Ascending aorta (tissue), 2 donors: ENCODE results near the gene SELENOT. TPM values are rescaled to one million over a fixed set of nuclear protein-coding genes. Genes with fewer than 3 reads are reported as not detected.
"Not testable (repeated sequence)": the region's sequence is repeated elsewhere in the genome, so short reads cannot be mapped to it uniquely, and the experiment has no call there.

ENCODE experiments used
- DNase-seq, 2 donors: peaks; one replicate each; pipeline ENCODE4 v3.0.0-alpha.2; 2019; ENCODE audit warnings: low spot score in 2 of 2
- H3K27ac ChIP-seq, 2 donors: fragments of 200-600 bp; sonication (generic); one replicate each; pipeline ENCODE4 v1.5.1; 2016 to 2017; ENCODE audit warnings: mild to moderate bottlenecking in 1 of 2
- H3K27me3 ChIP-seq: fragments of 200-600 bp; sonication (generic); one replicate; pipeline ENCODE4 v1.5.1; 2017
- H3K36me3 ChIP-seq, 2 donors: fragments of 200-600 bp; sonication (generic); one replicate each; pipeline ENCODE4 v1.5.1; 2016
- H3K4me1 ChIP-seq, 2 donors: fragments of 200-600 bp; sonication (generic); one replicate each; pipeline ENCODE4 v1.5.1; 2016 to 2017; ENCODE audit warnings: mild to moderate bottlenecking in 1 of 2
- H3K4me3 ChIP-seq, 2 donors: fragments of 200-600 bp; sonication (generic); one replicate each; pipeline ENCODE4 v1.5.1; 2016 to 2017; ENCODE audit warnings: mild to moderate bottlenecking in 1 of 2
- H3K9me3 ChIP-seq, 2 donors: fragments of 200-600 bp; sonication (generic); one replicate each; pipeline ENCODE4 v1.5.1; 2016
- intact Hi-C: fragments of 100-400 bp; cut with DNase I; formaldehyde crosslinking; loops from one replicate; pipeline ENCODE4 v1.15.1; 2023
- total RNA-seq: library from RNA; depleted of rRNA; stranded (reverse); fragments of >200 nt; gene quantifications from one replicate; pipeline ENCODE4 v1.1.0, GENCODE V29; 2016
- TF ChIP-seq, protein P1 (sequence below), 3 experiments: fragments of 200-600 bp in 2 of 3; fragments of 450-650 bp in 1 of 3; sonication (generic) in 2 of 3; IDR thresholded peaks; one replicate each; pipeline ENCODE4 v1.5.1; 2016 to 2019; ENCODE audit warnings: antibody characterized with exemption in 3 of 3, mild to moderate bottlenecking in 1 of 3, moderate library complexity in 1 of 3

SELENOT gene
- total RNA-seq, 1 donor from 2014 or later = 112 TPM

DNA sequence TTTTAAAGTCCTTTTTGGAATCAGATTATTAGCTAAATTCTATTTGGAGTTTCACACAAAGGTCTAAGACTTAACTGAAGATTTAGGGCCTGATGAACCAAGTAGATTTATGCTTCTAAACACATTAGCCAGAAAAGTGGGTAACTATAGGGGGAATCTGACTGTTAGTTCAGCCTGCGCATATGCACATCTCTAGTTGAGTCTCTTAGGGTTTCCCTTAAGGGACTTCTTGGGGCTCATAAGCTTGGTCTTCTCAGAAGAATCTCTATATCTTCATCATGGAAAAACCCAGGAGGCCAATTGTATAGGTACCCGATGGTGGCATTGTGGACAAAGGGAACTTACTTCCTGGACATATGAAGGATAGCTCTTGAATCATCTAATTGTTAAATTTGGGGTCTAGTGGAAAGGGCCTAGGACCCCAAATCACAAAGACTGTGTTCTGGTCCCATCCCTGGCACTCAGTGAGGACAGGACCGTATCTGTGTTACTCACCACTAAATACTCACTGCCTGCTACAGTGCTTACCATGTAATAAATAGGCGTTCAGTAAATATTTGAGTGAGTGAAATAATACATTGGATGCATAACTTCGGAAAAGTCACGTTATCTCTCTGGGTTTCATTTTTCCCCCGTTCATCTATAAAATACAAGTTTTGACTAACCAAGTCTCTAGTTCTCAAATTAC is 17.0 kb downstream of the SELENOT start:
- Histone ChIP-seq H3K4me1 (peaks cover 0 to 12% of the 10 kb centered on the region in 2 donors), H3K9me3 (no peaks in the 10 kb centered on the region), H3K36me3 (peaks cover 0 to 6% of the 10 kb centered on the region in 2 donors), H3K4me3 (no peak overlapping the region), H3K27ac (no peak overlapping the region), H3K27me3 (no peaks in the 10 kb centered on the region)
- intact Hi-C loops = no loop called here
- TF ChIP-seq, protein P1, sequence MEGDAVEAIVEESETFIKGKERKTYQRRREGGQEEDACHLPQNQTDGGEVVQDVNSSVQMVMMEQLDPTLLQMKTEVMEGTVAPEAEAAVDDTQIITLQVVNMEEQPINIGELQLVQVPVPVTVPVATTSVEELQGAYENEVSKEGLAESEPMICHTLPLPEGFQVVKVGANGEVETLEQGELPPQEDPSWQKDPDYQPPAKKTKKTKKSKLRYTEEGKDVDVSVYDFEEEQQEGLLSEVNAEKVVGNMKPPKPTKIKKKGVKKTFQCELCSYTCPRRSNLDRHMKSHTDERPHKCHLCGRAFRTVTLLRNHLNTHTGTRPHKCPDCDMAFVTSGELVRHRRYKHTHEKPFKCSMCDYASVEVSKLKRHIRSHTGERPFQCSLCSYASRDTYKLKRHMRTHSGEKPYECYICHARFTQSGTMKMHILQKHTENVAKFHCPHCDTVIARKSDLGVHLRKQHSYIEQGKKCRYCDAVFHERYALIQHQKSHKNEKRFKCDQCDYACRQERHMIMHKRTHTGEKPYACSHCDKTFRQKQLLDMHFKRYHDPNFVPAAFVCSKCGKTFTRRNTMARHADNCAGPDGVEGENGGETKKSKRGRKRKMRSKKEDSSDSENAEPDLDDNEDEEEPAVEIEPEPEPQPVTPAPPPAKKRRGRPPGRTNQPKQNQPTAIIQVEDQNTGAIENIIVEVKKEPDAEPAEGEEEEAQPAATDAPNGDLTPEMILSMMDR (IDR thresholded peaks at IDR 0.05) = no peak
- DNase-seq = no peak

DNA sequence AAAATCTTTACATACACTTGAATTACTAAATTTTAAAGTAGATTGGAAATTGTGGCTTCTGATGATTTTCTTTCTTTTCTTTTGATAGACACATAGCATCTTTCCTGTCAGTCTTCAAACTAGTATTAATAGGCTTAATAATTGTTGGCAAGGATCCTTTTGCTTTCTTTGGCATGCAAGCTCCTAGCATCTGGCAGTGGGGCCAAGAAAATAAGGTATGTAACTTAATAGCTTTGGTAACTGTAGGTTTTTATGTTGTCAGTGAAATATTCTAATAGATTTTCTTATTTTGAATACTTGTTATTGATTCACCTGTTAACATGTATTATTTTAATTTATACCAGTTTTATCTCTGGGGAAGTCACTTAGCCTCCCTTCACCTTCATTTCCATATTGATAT is 19.8 kb downstream of the SELENOT start:
- H3K27ac ChIP-seq, H3K9me3 ChIP-seq, H3K4me3 ChIP-seq, intact Hi-C loops, H3K27me3 ChIP-seq, DNase-seq: not testable (repeated sequence)
- peaks cover 16 to 35% of the 10 kb centered on the region in 2 donors for H3K36me3 ChIP-seq
- peaks cover 0 to 12% of the 10 kb centered on the region in 2 donors for H3K4me1 ChIP-seq

DNA sequence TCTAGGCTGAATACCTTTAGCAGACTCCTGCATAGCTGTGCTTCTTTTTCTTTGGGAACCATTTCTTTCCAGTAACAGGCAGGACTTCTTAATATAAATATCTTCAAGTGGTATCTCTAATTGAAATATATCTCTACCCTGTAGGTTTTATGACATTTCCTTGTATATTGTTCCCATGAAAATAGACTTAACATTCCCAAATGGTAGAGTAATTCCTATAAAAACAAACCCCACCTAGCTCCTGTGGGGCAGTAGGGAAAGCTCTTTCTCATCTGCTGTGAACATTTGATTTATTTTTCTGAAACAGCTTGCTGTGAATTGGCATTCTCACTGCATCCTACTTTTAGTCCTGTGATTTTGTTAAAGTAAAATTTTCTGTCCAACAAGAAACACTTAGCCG is 20.8 kb downstream of the SELENOT start:
- Histone ChIP-seq H3K4me3 (no peak overlapping the region), H3K4me1 (peaks cover 0 to 12% of the 10 kb centered on the region in 2 donors), H3K9me3 (no peaks in the 10 kb centered on the region), H3K27ac (no peak overlapping the region), H3K36me3 (peaks cover 19 to 35% of the 10 kb centered on the region in 2 donors), H3K27me3 (no peaks in the 10 kb centered on the region)
- intact Hi-C loops = no loop called here
- DNase-seq = no peak
- TF ChIP-seq, protein P1 (IDR thresholded peaks at IDR 0.05) = no peak

DNA sequence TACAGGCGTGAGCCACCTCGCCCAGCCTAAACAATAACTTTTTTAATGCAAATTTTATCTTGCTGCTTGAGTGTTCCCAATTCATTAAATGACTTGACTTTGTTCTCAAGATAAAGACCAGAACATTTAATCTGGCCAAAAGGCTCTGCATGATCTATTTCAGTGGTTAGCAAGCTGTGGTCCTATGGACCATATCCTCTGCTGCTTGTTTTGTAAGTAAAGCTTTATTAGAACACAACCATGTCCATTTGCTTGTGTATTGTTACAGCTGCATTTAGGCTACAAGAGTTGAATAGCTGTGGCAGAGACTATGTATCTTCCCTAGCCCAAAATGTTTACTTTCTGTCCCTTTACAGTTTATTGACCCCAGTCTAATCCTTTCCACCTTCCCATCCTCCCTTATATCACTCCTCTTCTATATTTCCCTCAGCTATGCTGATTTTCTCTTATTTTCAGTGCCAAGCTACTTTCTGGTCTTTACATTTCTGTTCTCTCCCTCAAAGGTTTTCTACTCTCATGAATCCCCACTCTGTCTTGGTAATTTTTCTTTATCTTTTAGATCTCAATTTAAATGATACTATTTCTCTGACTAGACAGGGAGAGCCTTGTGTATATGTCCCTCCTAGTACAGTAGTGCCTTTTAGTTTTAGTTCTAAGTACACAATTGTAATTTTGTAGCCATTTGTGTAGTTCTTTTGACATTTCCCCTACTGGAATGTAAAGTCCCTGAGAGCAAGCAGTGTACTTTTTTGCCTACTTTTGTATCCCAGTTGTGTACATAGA is 23.2 kb downstream of the SELENOT start:
- Histone ChIP-seq H3K4me3 (no peak overlapping the region), H3K36me3 (peaks cover 19 to 57% of the 10 kb centered on the region in 2 donors), H3K27ac (no peak overlapping the region), H3K9me3 (no peaks in the 10 kb centered on the region), H3K4me1 (peaks cover 0 to 12% of the 10 kb centered on the region in 2 donors), H3K27me3 (no peaks in the 10 kb centered on the region)
- intact Hi-C loops = no loop called here
- no peak for DNase-seq
- TF ChIP-seq, protein P1 (IDR thresholded peaks at IDR 0.05) = no peak

DNA sequence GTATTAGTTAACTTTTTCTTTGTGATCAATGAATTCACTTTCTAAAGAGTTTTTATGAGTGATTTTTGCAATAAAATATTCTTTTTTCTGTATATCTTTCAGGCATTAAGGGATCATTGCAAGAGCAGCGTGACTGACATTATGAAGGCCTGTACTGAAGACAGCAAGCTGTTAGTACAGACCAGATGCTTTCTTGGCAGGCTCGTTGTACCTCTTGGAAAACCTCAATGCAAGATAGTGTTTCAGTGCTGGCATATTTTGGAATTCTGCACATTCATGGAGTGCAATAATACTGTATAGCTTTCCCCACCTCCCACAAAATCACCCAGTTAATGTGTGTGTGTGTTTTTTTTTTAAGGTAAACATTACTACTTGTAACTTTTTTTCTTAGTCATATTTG is 24.4 kb downstream of the SELENOT start:
- no peaks in the 10 kb centered on the region for H3K9me3 ChIP-seq
- H3K36me3 ChIP-seq = peaks cover 19 to 59% of the 10 kb centered on the region in 2 donors
- H3K27me3 ChIP-seq = no peaks in the 10 kb centered on the region
- H3K4me1 ChIP-seq = peaks cover 0 to 12% of the 10 kb centered on the region in 2 donors
- DNase-seq = no peak
- intact Hi-C loops = no loop called here
- no peak overlapping the region for H3K27ac ChIP-seq
- TF ChIP-seq, protein P1 (IDR thresholded peaks at IDR 0.05) = no peak
- no peak overlapping the region for H3K4me3 ChIP-seq
